Adrenal gland (tissue), 12 donors: ENCODE measurements around the gene USF3. TPM values are rescaled to one million over a fixed set of nuclear protein-coding genes. Genes with fewer than 3 reads are reported as not detected.

Experiments used
- DNase-seq, 7 donors: peaks; one replicate each; pipeline ENCODE4 v3.0.0-alpha.2; 2019 to 2020
- H3K27ac ChIP-seq, 5 donors: fragments of 200-600 bp; sonication (generic) in 4 of 5; 1 replicate in 3 of 5; 2 replicates in 2 of 5; pipeline versions ENCODE4 v1.5.1 to v1.8.0; 2016 to 2020; ENCODE audit warnings: mild to moderate bottlenecking in 1 of 5
- H3K27me3 ChIP-seq: fragments of 200-600 bp; 2 replicates; pipeline ENCODE4 v1.8.0; 2021
- H3K36me3 ChIP-seq, 2 donors: fragments of 200-600 bp; replicated peaks in 1 of 2; 1 replicate in 1 of 2; 2 replicates in 1 of 2; pipeline versions ENCODE4 v1.5.1 to v1.8.0; 2018 to 2022
- H3K4me1 ChIP-seq, 2 donors: fragments of 200-600 bp; replicated peaks in 1 of 2; 1 replicate in 1 of 2; 2 replicates in 1 of 2; pipeline versions ENCODE4 v1.5.1 to v1.8.0; 2018 to 2021
- H3K4me3 ChIP-seq, 4 donors: fragments of 200-600 bp; sonication (generic) in 3 of 4; one replicate each; pipeline ENCODE4 v1.5.1; 2016 to 2018
- H3K9me3 ChIP-seq, 3 donors: fragments of 200-600 bp; sonication (generic) in 1 of 3; replicated peaks in 1 of 3; 1 replicate in 2 of 3; 2 replicates in 1 of 3; pipeline versions ENCODE4 v1.5.1 to v1.8.0; 2016 to 2021
- POLR2A ChIP-seq, 2 donors: fragments of 450-650 bp; IDR thresholded peaks; one replicate each; pipeline ENCODE4 v1.6.1; 2017; ENCODE audit warnings: antibody characterized with exemption in 2 of 2, mild to moderate bottlenecking in 2 of 2, moderate library complexity in 1 of 2
- WGBS, 4 donors: extraction: QIAGEN DNeasy Blood & Tissue Kit in 2 of 4; methylation state at CpG; one replicate each; pipeline versions ENCODE4 v1.1.5 to v1.1.7; 2013 to 2017; 5-methylcytosine and 5-hydroxymethylcytosine counted together
- intact Hi-C, 2 donors: fragments of 100-400 bp; cut with DNase I; formaldehyde crosslinking; loops; one replicate each; pipeline versions ENCODE4 v1.14.1 to v1.15.0; 2022 to 2023
- polyA plus RNA-seq, 3 donors: library from polyadenylated mRNA; stranded (reverse); fragments of 200-250 nt in 2 of 3; fragments of 350-450 nt in 1 of 3; fragmentation: Illumina TruSeq in 1 of 3; extraction: RNeasy Lipid Tissue Mini Kit (QIAGEN cat#74804) in 1 of 3; gene quantifications; one replicate each; pipeline ENCODE4 v1.2.3, GENCODE V29; 2013 to 2014
- total RNA-seq, 9 donors: library from RNA; depleted of rRNA in 4 of 9; stranded (reverse); fragments of >200 nt in 4 of 9; fragments of 120-200 nt in 1 of 9; fragmentation: NEBNext Ultra II Directional in 1 of 9; extraction: Animal tissue kit (Norgen Biotek cat#: 25700) in 1 of 9; gene quantifications; one replicate each; pipeline versions ENCODE4 v1.1.0 to v1.2.4, GENCODE V29; 2013 to 2023
- TF ChIP-seq, protein P1 (sequence below), 6 experiments: fragments of 450-650 bp in 4 of 6; fragments of 200-600 bp in 2 of 6; sonication (generic) in 1 of 6; IDR thresholded peaks; 1 replicate in 5 of 6; 2 replicates in 1 of 6; pipeline versions ENCODE4 v1.5.1 to v1.8.0; 2016 to 2021; ENCODE audit warnings: antibody characterized with exemption in 6 of 6, mild to moderate bottlenecking in 2 of 6, moderate library complexity in 1 of 6
- donor health status: healthy with polysubstance abuse.
- donor health status: Bipolar disorder and iron deficiency.
- donor health status: DM: yes; HTN: yes; CAD: no.
- donor health status: DM: no; HTN: no; CAD: no.
- donor health status: DM: no; HTN: no; CAD: no.
- donor health status: DM: yes; HTN: yes; CAD: no.

USF3 gene
- total and polyA plus RNA-seq, 12 donors, result 3.9 to 22.4 (median 14.4) TPM

DNA sequence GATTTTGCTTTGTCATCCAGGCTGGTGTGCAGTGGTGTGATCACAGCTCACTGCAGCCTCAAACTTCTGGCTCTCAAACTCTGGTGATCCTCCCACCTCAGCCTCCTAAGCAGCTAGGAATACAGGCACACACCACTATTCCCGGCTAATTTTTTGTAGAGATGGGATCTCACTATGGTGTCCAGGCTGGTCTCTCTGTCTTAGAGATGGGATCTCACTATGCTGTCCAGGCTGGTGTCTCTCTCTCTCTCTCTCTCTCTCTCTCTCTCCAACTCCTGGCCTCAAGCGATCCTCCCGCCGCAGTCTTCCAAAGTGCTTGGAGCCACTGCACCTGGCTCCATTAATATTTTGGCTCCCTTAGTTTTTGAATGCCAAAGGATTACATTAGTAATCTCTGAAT lies 17.7 kb downstream of the USF3 start:
- peaks cover 0 to 20% of the 10 kb centered on the region in 2 donors for H3K36me3 ChIP-seq
- no peaks in the 10 kb centered on the region for H3K27me3 ChIP-seq
- no peaks in the 10 kb centered on the region for H3K4me1 ChIP-seq
- H3K9me3 ChIP-seq, result no peaks in the 10 kb centered on the region
- intact Hi-C loops, result no loop called here
- H3K4me3 ChIP-seq, result no peak overlapping the region
- 96 to 99% (median 98%) methylated on average over 4 of the region's 4 CpGs for WGBS, 4 donors
- TF ChIP-seq, protein P1, sequence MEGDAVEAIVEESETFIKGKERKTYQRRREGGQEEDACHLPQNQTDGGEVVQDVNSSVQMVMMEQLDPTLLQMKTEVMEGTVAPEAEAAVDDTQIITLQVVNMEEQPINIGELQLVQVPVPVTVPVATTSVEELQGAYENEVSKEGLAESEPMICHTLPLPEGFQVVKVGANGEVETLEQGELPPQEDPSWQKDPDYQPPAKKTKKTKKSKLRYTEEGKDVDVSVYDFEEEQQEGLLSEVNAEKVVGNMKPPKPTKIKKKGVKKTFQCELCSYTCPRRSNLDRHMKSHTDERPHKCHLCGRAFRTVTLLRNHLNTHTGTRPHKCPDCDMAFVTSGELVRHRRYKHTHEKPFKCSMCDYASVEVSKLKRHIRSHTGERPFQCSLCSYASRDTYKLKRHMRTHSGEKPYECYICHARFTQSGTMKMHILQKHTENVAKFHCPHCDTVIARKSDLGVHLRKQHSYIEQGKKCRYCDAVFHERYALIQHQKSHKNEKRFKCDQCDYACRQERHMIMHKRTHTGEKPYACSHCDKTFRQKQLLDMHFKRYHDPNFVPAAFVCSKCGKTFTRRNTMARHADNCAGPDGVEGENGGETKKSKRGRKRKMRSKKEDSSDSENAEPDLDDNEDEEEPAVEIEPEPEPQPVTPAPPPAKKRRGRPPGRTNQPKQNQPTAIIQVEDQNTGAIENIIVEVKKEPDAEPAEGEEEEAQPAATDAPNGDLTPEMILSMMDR (IDR thresholded peaks at IDR 0.05), result no peak
- no peak for TF ChIP-seq POLR2A (IDR thresholded peaks at IDR 0.05)
- DNase-seq, result no peak
- H3K27ac ChIP-seq, result no peak overlapping the region

DNA sequence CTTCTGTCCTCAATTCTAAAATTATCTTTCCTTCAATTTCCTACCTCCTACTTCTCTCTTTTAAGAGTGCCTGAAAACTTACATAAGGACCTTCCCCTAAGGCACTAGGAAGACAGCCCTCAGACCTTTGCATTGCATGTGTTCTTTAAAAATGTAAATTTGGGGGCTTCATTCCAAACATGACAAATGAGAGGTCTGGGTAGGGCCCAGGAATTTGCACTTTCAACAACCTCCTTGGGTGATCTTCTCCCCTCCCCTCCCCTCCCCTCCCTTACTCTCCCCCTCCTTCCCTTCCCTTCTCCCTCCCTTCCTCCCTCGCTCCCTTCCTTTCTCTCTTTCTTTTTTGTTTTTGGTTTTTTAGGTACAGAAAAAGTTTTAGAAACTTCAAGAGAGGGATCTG lies 18.7 kb downstream of the USF3 start:
- H3K4me3 ChIP-seq, result no peak overlapping the region
- TF ChIP-seq, protein P1 (IDR thresholded peaks at IDR 0.05), result no peak
- no peak for TF ChIP-seq POLR2A (IDR thresholded peaks at IDR 0.05)
- H3K9me3 ChIP-seq, result no peaks in the 10 kb centered on the region
- DNase-seq, result no peak
- no peak overlapping the region for H3K27ac ChIP-seq
- intact Hi-C loops, result no loop called here
- H3K27me3 ChIP-seq, result no peaks in the 10 kb centered on the region
- no peaks in the 10 kb centered on the region for H3K4me1 ChIP-seq
- whole genome bisulfite sequencing, 4 donors, result 93 to 100% (median 98%) methylated on average over 1 of the region's 1 CpG
- peaks cover 0 to 21% of the 10 kb centered on the region in 2 donors for H3K36me3 ChIP-seq

DNA sequence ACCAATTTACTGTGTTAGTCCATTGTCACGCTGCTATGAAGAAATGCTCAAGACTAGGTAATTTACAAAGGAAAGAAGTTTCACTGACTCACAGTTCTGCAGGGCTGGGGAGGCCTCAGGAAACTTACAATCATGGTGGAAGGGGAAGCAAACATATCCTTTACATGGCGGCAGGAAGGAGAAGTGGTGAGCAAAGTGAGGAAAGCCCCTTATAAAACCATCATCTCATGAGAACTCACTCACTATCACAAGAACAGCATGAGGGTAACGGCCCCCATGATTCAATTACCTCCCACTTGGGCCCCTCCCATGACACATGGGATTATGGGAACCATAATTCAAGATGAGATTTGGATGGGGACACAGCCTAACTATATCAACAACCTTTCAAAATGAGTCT lies 20.2 kb downstream of the USF3 start:
- WGBS, 4 donors, result 83 to 89% (median 87%) methylated on average over 3 of the region's 3 CpGs
- Histone ChIP-seq H3K9me3 (no peaks in the 10 kb centered on the region), H3K27ac (no peak overlapping the region), H3K36me3 (peaks cover 0 to 21% of the 10 kb centered on the region in 2 donors), H3K4me1 (no peaks in the 10 kb centered on the region), H3K4me3 (no peak overlapping the region), H3K27me3 (no peaks in the 10 kb centered on the region)
- intact Hi-C loops, result no loop called here
- TF ChIP-seq, protein P1 (IDR thresholded peaks at IDR 0.05), result no peak
- TF ChIP-seq POLR2A (IDR thresholded peaks at IDR 0.05), result no peak
- no peak for DNase-seq

DNA sequence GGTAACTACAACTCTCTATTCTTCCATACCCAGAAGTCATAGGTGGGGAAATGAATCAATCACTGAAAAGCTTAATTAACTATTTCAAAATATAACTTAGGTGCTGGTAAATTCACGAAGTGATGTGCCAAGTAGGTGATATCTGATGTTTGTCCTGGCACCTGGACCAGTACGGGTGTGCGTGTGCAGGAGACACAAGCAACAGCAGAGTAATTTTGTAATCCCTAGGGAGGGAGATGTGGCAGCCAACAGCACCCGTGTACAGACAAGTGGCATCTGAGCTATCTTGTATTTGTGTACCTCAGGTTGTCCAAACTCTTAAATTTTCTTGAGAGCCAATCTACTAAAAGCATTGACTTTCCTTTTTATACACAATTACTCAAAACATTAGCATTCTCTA lies 22.8 kb downstream of the USF3 start:
- intact Hi-C loops, result no loop called here
- TF ChIP-seq, protein P1 (IDR thresholded peaks at IDR 0.05), result no peak
- TF ChIP-seq POLR2A (IDR thresholded peaks at IDR 0.05), result no peak
- no peak for DNase-seq
- H3K36me3 ChIP-seq, result peaks cover 0 to 21% of the 10 kb centered on the region in 2 donors
- H3K27me3 ChIP-seq, result no peaks in the 10 kb centered on the region
- WGBS, 4 donors, result 81 to 92% (median 89%) methylated on average over 4 of the region's 4 CpGs
- no peaks in the 10 kb centered on the region for H3K4me1 ChIP-seq
- no peak overlapping the region for H3K27ac ChIP-seq
- no peak overlapping the region for H3K4me3 ChIP-seq
- no peaks in the 10 kb centered on the region for H3K9me3 ChIP-seq
